ENCODE data around the gene ZBED2. TPM values are rescaled to one million over a fixed set of nuclear protein-coding genes. Genes with fewer than 3 reads are reported as not detected.
"Not testable (repeated sequence)": the region's sequence is repeated elsewhere in the genome, so short reads cannot be mapped to it uniquely, and the experiment has no call there.

ZBED2 gene
- total and polyA plus RNA-seq, 12 donors, result 0.11 TPM; not detected in 11

- TF ChIP-seq POLR2A (IDR thresholded peaks at IDR 0.05), result no peak
- intact Hi-C loops (cut with DNase I), result no loop called here
- no peak overlapping the region for H3K4me3 ChIP-seq
- no peaks in the 10 kb centered on the region for H3K4me1 ChIP-seq (replicated peaks in 1 of 2)
- no peak overlapping the region for H3K27ac ChIP-seq
- no peaks in the 10 kb centered on the region for H3K36me3 ChIP-seq (replicated peaks in 1 of 2)
- no peak for DNase-seq
- no peaks in the 10 kb centered on the region for H3K27me3 ChIP-seq
- H3K9me3 ChIP-seq (replicated peaks in 1 of 3), result no peaks in the 10 kb centered on the region
- WGBS, 4 donors, result 85 to 93% (median 89%) methylated on average over 6 to 12 of the region's 12 CpGs
These were observed 24.6 kb downstream of the ZBED2 start for GRCh38 chr3:111570404-111571030.

DNA sequence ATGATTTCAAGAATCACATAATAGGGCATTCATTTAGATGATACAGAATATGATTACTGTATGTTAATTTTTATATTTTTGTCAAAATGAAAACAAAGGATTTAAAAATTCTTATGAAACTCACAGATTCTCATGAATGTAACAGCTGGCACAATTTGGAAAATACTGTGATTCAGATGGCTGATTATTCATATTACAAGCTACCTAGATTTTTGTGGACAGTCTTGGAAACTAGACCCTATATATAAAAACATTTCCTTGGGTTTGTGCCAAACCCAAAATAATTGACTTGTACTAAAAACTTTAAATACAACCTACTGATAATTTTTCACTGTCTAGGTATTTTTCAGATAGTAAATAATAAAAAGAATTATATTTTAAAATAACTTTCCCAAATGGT is 26.2 kb downstream of the ZBED2 start:
- Histone ChIP-seq H3K36me3 (replicated peaks in 1 of 2) (no peaks in the 10 kb centered on the region), H3K27me3 (no peaks in the 10 kb centered on the region), H3K4me3 (no peak overlapping the region), H3K4me1 (replicated peaks in 1 of 2) (no peaks in the 10 kb centered on the region), H3K27ac (no peak overlapping the region), H3K9me3 (replicated peaks in 1 of 3) (no peaks in the 10 kb centered on the region)
- intact Hi-C loops (cut with DNase I), result no loop called here
- no peak for DNase-seq
- no peak for TF ChIP-seq CTCF (IDR thresholded peaks at IDR 0.05)
- no peak for TF ChIP-seq POLR2A (IDR thresholded peaks at IDR 0.05)

- no peak for DNase-seq
- Histone ChIP-seq H3K9me3 (replicated peaks in 1 of 3) (no peaks in the 10 kb centered on the region), H3K4me3 (no peak overlapping the region), H3K27me3 (no peaks in the 10 kb centered on the region), H3K4me1 (replicated peaks in 1 of 2) (no peaks in the 10 kb centered on the region), H3K27ac (no peak overlapping the region), H3K36me3 (replicated peaks in 1 of 2) (no peaks in the 10 kb centered on the region)
- intact Hi-C loops (cut with DNase I), result no loop called here
- TF ChIP-seq CTCF (IDR thresholded peaks at IDR 0.05), result no peak
- no peak for TF ChIP-seq POLR2A (IDR thresholded peaks at IDR 0.05)
- WGBS, 4 donors, result 69 to 82% (median 73%) methylated on average over 2 of the region's 2 CpGs
These were observed 26.8 kb downstream of the ZBED2 start for GRCh38 chr3:111568355-111568754.

GRCh38 chr3:111566844-111567243 is 28.3 kb downstream of the ZBED2 start:
- TF ChIP-seq CTCF (IDR thresholded peaks at IDR 0.05) (no peak), POLR2A (IDR thresholded peaks at IDR 0.05) (no peak)
- H3K36me3 ChIP-seq (replicated peaks in 1 of 2), result no peaks in the 10 kb centered on the region
- intact Hi-C loops (cut with DNase I), result no loop called here
- H3K4me3 ChIP-seq, result no peak overlapping the region
- H3K4me1 ChIP-seq (replicated peaks in 1 of 2), result no peaks in the 10 kb centered on the region
- H3K27me3 ChIP-seq, result no peaks in the 10 kb centered on the region
- H3K9me3 ChIP-seq (replicated peaks in 1 of 3), result no peaks in the 10 kb centered on the region
- WGBS, 4 donors, result 39 to 76% (median 73%) methylated on average over 2 of the region's 2 CpGs
- H3K27ac ChIP-seq, result no peak overlapping the region
- no peak for DNase-seq

DNA sequence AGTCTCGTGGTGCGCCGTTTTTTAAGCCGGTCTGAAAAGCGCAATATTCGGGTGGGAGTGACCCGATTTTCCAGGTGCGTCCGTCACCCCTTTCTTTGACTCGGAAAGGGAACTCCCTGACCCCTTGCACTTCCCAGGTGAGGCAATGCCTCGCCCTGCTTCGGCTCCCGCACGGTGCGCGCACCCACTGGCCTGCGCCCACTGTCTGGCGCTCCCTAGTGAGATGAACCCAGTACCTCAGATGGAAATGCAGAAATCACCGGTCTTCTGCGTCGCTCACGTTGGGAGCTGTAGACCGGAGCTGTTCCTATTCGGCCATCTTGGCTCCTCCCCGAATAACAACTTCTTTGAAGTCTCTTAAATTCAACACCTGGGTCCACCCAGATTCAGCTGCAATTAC is 33.2 kb downstream of the ZBED2 start:
- H3K27ac ChIP-seq, result not testable (repeated sequence)

More for the DNA sequence above, 33.2 kb downstream of the ZBED2 start:
- H3K4me3 ChIP-seq; H3K27me3 ChIP-seq; intact Hi-C loops (cut with DNase I); H3K4me1 ChIP-seq (replicated peaks in 1 of 2); DNase-seq; H3K36me3 ChIP-seq (replicated peaks in 1 of 2); H3K9me3 ChIP-seq (replicated peaks in 1 of 3): not testable (repeated sequence)
- WGBS, 4 donors, result 92 to 99% (median 94%) methylated on average over 7 to 16 of the region's 25 CpGs
